HUES64 (cell line): ENCODE results near the gene EMSY.
"Not testable (repeated sequence)": the region's sequence is repeated elsewhere in the genome, so short reads cannot be mapped to it uniquely, and the experiment has no call there.

Source experiments
- H3K27ac ChIP-seq: 2 replicates; pipeline ENCODE4 v1.7.0; 2013; ENCODE audit warnings: low read depth, low read length, inconsistent platforms
- H3K27me3 ChIP-seq: 2 replicates; pipeline ENCODE4 v1.6.1; 2013; ENCODE audit warnings: mild to moderate bottlenecking, low read length; ENCODE audit not compliant: insufficient read depth
- H3K36me3 ChIP-seq: 2 replicates; pipeline ENCODE4 v1.6.1; 2013; ENCODE audit warnings: mild to moderate bottlenecking, low read length; ENCODE audit not compliant: insufficient read depth
- H3K4me1 ChIP-seq: 2 replicates; pipeline ENCODE4 v1.6.1; 2013; ENCODE audit warnings: mild to moderate bottlenecking, low read length, moderate library complexity; ENCODE audit not compliant: insufficient read depth
- H3K4me3 ChIP-seq: 2 replicates; pipeline ENCODE4 v1.5.1; 2013; ENCODE audit warnings: mild to moderate bottlenecking, low read length, moderate library complexity
- H3K9ac ChIP-seq: 2 replicates; pipeline ENCODE4 v1.6.1; 2013; ENCODE audit warnings: mild to moderate bottlenecking, low read depth, low read length
- H3K9me3 ChIP-seq: 2 replicates; pipeline ENCODE4 v1.6.1; 2013; ENCODE audit warnings: low read depth, low read length; ENCODE audit not compliant: insufficient read depth
- WGBS: fragments of 150-250, 120-280 bp; methylation state at CpG from one replicate; pipeline ENCODE4 v1.1.7; 2013; ENCODE audit warnings: missing lambda C conversion rate; 5-methylcytosine and 5-hydroxymethylcytosine counted together

EMSY gene

GRCh38 chr11:76572181-76572875 is 127.5 kb downstream of the EMSY start:
- H3K36me3 ChIP-seq, H3K4me1 ChIP-seq, H3K9ac ChIP-seq, H3K27me3 ChIP-seq, H3K9me3 ChIP-seq, H3K27ac ChIP-seq, H3K4me3 ChIP-seq: not testable (repeated sequence)
- WGBS: 93% methylated on average over 11 of the region's 12 CpGs

GRCh38 chr11:76574406-76574805 is 129.6 kb downstream of the EMSY start:
- Histone ChIP-seq H3K27me3 (no peaks in the 10 kb centered on the region), H3K27ac (no peak overlapping the region), H3K4me3 (no peak overlapping the region), H3K4me1 (peaks cover 19% of the 10 kb centered on the region; the same call in 1 of the 2 replicates), H3K9me3 (no peaks in the 10 kb centered on the region), H3K36me3 (no peaks in the 10 kb centered on the region), H3K9ac (no peak overlapping the region)
- 85% methylated on average over 2 of the region's 2 CpGs for whole genome bisulfite sequencing

GRCh38 chr11:76574879-76575278 is 130.1 kb downstream of the EMSY start:
- H3K9me3 ChIP-seq: no peaks in the 10 kb centered on the region
- no peaks in the 10 kb centered on the region for H3K36me3 ChIP-seq
- no peak overlapping the region for H3K9ac ChIP-seq
- no peak overlapping the region for H3K4me3 ChIP-seq
- WGBS: 84% methylated on average over 1 of the region's 1 CpG
- no peak overlapping the region for H3K27ac ChIP-seq
- no peaks in the 10 kb centered on the region for H3K27me3 ChIP-seq
- peaks cover 19% of the 10 kb centered on the region; the same call in 1 of the 2 replicates for H3K4me1 ChIP-seq

- no peak overlapping the region for H3K9ac ChIP-seq
- H3K27me3 ChIP-seq: no peaks in the 10 kb centered on the region
- no peak overlapping the region for H3K4me3 ChIP-seq
- peaks cover 19% of the 10 kb centered on the region; the same call in 1 of the 2 replicates for H3K4me1 ChIP-seq
- 89% methylated on average over 12 of the region's 12 CpGs for WGBS
- no peaks in the 10 kb centered on the region for H3K36me3 ChIP-seq
- H3K27ac ChIP-seq: no peak overlapping the region
- no peaks in the 10 kb centered on the region for H3K9me3 ChIP-seq
Observed at GRCh38 chr11:76577226-76577920, 132.6 kb downstream of the EMSY start.

GRCh38 chr11:76577921-76578653 is 133.3 kb downstream of the EMSY start:
- H3K36me3 ChIP-seq: no peaks in the 10 kb centered on the region
- peaks cover 19% of the 10 kb centered on the region; the same call in 1 of the 2 replicates for H3K4me1 ChIP-seq
- no peaks in the 10 kb centered on the region for H3K27me3 ChIP-seq
- peak overlapping the region; percentile 12; the same call in 1 of the 2 replicates for H3K9ac ChIP-seq
- 82% methylated on average over 11 of the region's 11 CpGs for WGBS
- H3K9me3 ChIP-seq: no peaks in the 10 kb centered on the region
- H3K4me3 ChIP-seq: no peak overlapping the region
- 0 out of 2 replicates have a peak overlapping the region, but pooled peaks have one; percentile 41 for H3K27ac ChIP-seq

- peak overlapping the region; percentile 12; the same call in 1 of the 2 replicates for H3K9ac ChIP-seq
- H3K36me3 ChIP-seq: no peaks in the 10 kb centered on the region
- H3K4me3 ChIP-seq: no peak overlapping the region
- WGBS: 73% methylated on average over 11 of the region's 11 CpGs
- H3K27ac ChIP-seq: 0 out of 2 replicates have a peak overlapping the region, but pooled peaks have one; percentile 41
- H3K9me3 ChIP-seq: no peaks in the 10 kb centered on the region
- peaks cover 19% of the 10 kb centered on the region; the same call in 1 of the 2 replicates for H3K4me1 ChIP-seq
- H3K27me3 ChIP-seq: no peaks in the 10 kb centered on the region
Observed at GRCh38 chr11:76578654-76579055, 133.8 kb downstream of the EMSY start.

GRCh38 chr11:76579056-76579751 is 134.4 kb downstream of the EMSY start:
- no peaks in the 10 kb centered on the region for H3K27me3 ChIP-seq
- H3K9me3 ChIP-seq: no peaks in the 10 kb centered on the region
- no peaks in the 10 kb centered on the region for H3K36me3 ChIP-seq
- 0 out of 2 replicates have a peak overlapping the region, but pooled peaks have one; percentile 9 for H3K27ac ChIP-seq
- H3K4me3 ChIP-seq: no peak overlapping the region
- 76% methylated on average over 18 of the region's 18 CpGs for WGBS
- peaks cover 19% of the 10 kb centered on the region; the same call in 1 of the 2 replicates for H3K4me1 ChIP-seq
- no peak overlapping the region for H3K9ac ChIP-seq

GRCh38 chr11:76579752-76580151 is 134.9 kb downstream of the EMSY start:
- H3K4me1 ChIP-seq: peaks cover 19% of the 10 kb centered on the region; the same call in 1 of the 2 replicates
- 83% methylated on average over 5 of the region's 5 CpGs for WGBS
- no peak overlapping the region for H3K9ac ChIP-seq
- no peaks in the 10 kb centered on the region for H3K36me3 ChIP-seq
- H3K4me3 ChIP-seq: no peak overlapping the region
- no peak overlapping the region for H3K27ac ChIP-seq
- no peaks in the 10 kb centered on the region for H3K27me3 ChIP-seq
- H3K9me3 ChIP-seq: no peaks in the 10 kb centered on the region

GRCh38 chr11:76582471-76582870 is 137.7 kb downstream of the EMSY start:
- H3K27ac ChIP-seq, H3K36me3 ChIP-seq, H3K9ac ChIP-seq, H3K9me3 ChIP-seq, H3K27me3 ChIP-seq, H3K4me3 ChIP-seq: not testable (repeated sequence)
- peaks cover 18% of the 10 kb centered on the region; the same call in 1 of the 2 replicates for H3K4me1 ChIP-seq
- WGBS: 95% methylated on average over 31 of the region's 31 CpGs

- H3K27me3 ChIP-seq: no peaks in the 10 kb centered on the region
- H3K4me1 ChIP-seq: no peaks in the 10 kb centered on the region
- no peak overlapping the region for H3K9ac ChIP-seq
- 93% methylated on average over 5 of the region's 5 CpGs for WGBS
- peaks cover 4% of the 10 kb centered on the region for H3K9me3 ChIP-seq
- H3K36me3 ChIP-seq: no peaks in the 10 kb centered on the region
- no peak overlapping the region for H3K27ac ChIP-seq
- H3K4me3 ChIP-seq: no peak overlapping the region
Observed at GRCh38 chr11:76587820-76588454, 143.1 kb downstream of the EMSY start.
